Esophagus squamous epithelium (tissue), 4 donors: ENCODE data around the gene MINDY1.

Experiments
- CTCF ChIP-seq, 6 experiments: fragments of 450-650 bp in 4 of 6; fragments of 200-600 bp in 2 of 6; sonication (generic) in 2 of 6; IDR thresholded peaks; one replicate each; pipeline ENCODE4 v1.5.1; 2016 to 2019; ENCODE audit warnings: antibody characterized with exemption in 6 of 6, mild to moderate bottlenecking in 4 of 6, moderate library complexity in 4 of 6
- POLR2A ChIP-seq, 4 donors: fragments of 450-650 bp; IDR thresholded peaks; one replicate each; pipeline ENCODE4 v1.6.1; 2017; ENCODE audit warnings: antibody characterized with exemption in 4 of 4, mild to moderate bottlenecking in 4 of 4, moderate library complexity in 3 of 4

- no peak for TF ChIP-seq CTCF (IDR thresholded peaks at IDR 0.05)
- no peak for TF ChIP-seq POLR2A (IDR thresholded peaks at IDR 0.05)
These were observed 7.5 kb downstream of the MINDY1 start for GRCh38 chr1:150999051-150999674.
